Heart right ventricle (tissue), 16 donors: Measurements from ENCODE around the gene NPC1L1. TPM values are rescaled to one million over a fixed set of nuclear protein-coding genes. Genes with fewer than 3 reads are reported as not detected.

Experiments used
- ATAC-seq, 8 donors: fragments of 200-7000 bp; cut with Tn5 transposase; one replicate each; pipeline ENCODE4 v1.9.1; 2020; ENCODE audit warnings: mild to moderate bottlenecking in 8 of 8, moderate library complexity in 8 of 8, moderate number of reproducible peaks in 1 of 8
- DNase-seq, 2 donors: peaks; one replicate each; pipeline ENCODE4 v3.0.0-alpha.2; 2020
- H3K27ac ChIP-seq, 10 donors: fragments of 200-600 bp; sonication (generic) in 2 of 10; one replicate each; pipeline versions ENCODE4 v1.5.0 to v1.8.0; 2020 to 2022; ENCODE audit warnings: mild to moderate bottlenecking in 3 of 10
- H3K27me3 ChIP-seq, 7 donors: fragments of 200-600 bp; one replicate each; pipeline ENCODE4 v1.8.0; 2021 to 2022; ENCODE audit warnings: mild to moderate bottlenecking in 2 of 7
- H3K36me3 ChIP-seq, 9 donors: fragments of 200-600 bp; sonication (generic) in 1 of 9; one replicate each; pipeline versions ENCODE4 v1.5.0 to v1.8.0; 2020 to 2022; ENCODE audit warnings: mild to moderate bottlenecking in 2 of 9
- H3K4me1 ChIP-seq, 9 donors: fragments of 200-600 bp; sonication (generic) in 1 of 9; one replicate each; pipeline versions ENCODE4 v1.5.0 to v1.8.0; 2020 to 2022; ENCODE audit warnings: mild to moderate bottlenecking in 4 of 9
- H3K4me3 ChIP-seq, 10 donors: fragments of 200-600 bp; sonication (generic) in 2 of 10; one replicate each; pipeline versions ENCODE4 v1.5.0 to v1.8.0; 2020 to 2022; ENCODE audit warnings: mild to moderate bottlenecking in 7 of 10, moderate library complexity in 2 of 10
- H3K9me3 ChIP-seq, 11 donors: fragments of 200-600 bp in 10 of 11; sonication (generic) in 2 of 11; one replicate each; pipeline versions ENCODE4 v1.5.0 to v1.8.0; 2013 to 2022; ENCODE audit warnings: mild to moderate bottlenecking in 2 of 11, control low read depth in 1 of 11, moderate library complexity in 1 of 11
- CTCF ChIP-seq, 9 donors: fragments of 200-600 bp; sonication (generic) in 2 of 9; IDR thresholded peaks; one replicate each; pipeline versions ENCODE4 v1.5.0 to v1.8.0; 2021 to 2022; ENCODE audit warnings: antibody characterized with exemption in 9 of 9, mild to moderate bottlenecking in 5 of 9, moderate library complexity in 1 of 9
- WGBS, 2 donors: extraction: QIAGEN DNeasy Blood & Tissue Kit; methylation state at CpG; one replicate each; pipeline ENCODE4 v1.1.7; 2013; ENCODE audit warnings: inconsistent platforms in 1 of 2; 5-methylcytosine and 5-hydroxymethylcytosine counted together
- intact Hi-C, 10 donors: fragments of 100-400 bp; cut with DNase I; formaldehyde crosslinking; loops; one replicate each; pipeline versions ENCODE4 v1.11.1 to v1.14.2; 2022
- polyA plus RNA-seq, 2 donors: library from polyadenylated mRNA; stranded (reverse); fragments of 200-250 nt; gene quantifications; one replicate each; pipeline ENCODE4 v1.2.3, GENCODE V29; 2013
- total RNA-seq, 10 donors: library from RNA; stranded (reverse); fragmentation: NEBNext Ultra II Directional in 3 of 10; extraction: Animal tissue kit (Norgen Biotek cat#: 25700) in 3 of 10; gene quantifications; one replicate each; pipeline versions ENCODE4 v1.2.1 to v1.2.4, GENCODE V29; 2021 to 2023
- donor health status: Arrhythmogenic right ventricular cardiomyopathy.
- donor health status: ischemic (EF 13 %, LVEDD 7.1; RV severe dilation, severe dysfunction).
- donor health status: healthy with polysubstance abuse.
- donor health status: DM: no; HTN: yes; CAD: no.
- donor health status: DM: no; HTN: no; CAD: no.
- donor health status: ischemic (EF 25% LVEDD 6.9; RV normal size, moderate dysfunction).
- donor health status: ischemic (EF 25% LVEDD 5.7; RV mildly dilated, moderate dysfunction).
- donor health status: healthy.
- donor health status: DM: yes; HTN: yes; CAD: no.
- donor health status: Ischemic cardiomyopathy.
- donor health status: ischemic (EF 35%, LVEDD 5.7; RV mildly dilated, moderate dysfunction).
- donor health status: nonischemic (EF 11% LVEDD 7.7; RV severe dilation, severe dysfunction).
- donor health status: DM: yes; HTN: yes; CAD: no.
- donor health status: PGD.
- donor health status: ischemic (EF 29% LVEDD 5.4; RV normal size, mild dysfunction).
- donor health status: nonischemic (EF 23%, LVEDD 6.1; RV moderate dilation, normal function).

NPC1L1 gene
- total and polyA plus RNA-seq, 12 donors: under 0.01 to 0.29 (median 0.12) TPM; not detected in 1

GRCh38 chr7:44566680-44567079 is 25.6 kb upstream of the NPC1L1 start:
- TF ChIP-seq CTCF (IDR thresholded peaks at IDR 0.05): no peak
- peaks cover 0 to 14% (median 0%) of the 10 kb centered on the region in 9 donors for H3K4me1 ChIP-seq
- no peak for DNase-seq
- ATAC-seq: no peak
- H3K27ac ChIP-seq: no peak overlapping the region
- no peak overlapping the region for H3K4me3 ChIP-seq
- 93 to 98% methylated on average over 5 of the region's 5 CpGs for WGBS, 2 donors
- H3K36me3 ChIP-seq: peaks cover 0 to 88% (median 66%) of the 10 kb centered on the region in 9 donors
- intact Hi-C loops: loop anchor here in 8 of 10 donors (5.0 to 10.0 kb wide), 5 partner anchors 82 to 332 kb away; no protein-coding TSS in a partner anchor
- H3K9me3 ChIP-seq: no peaks in the 10 kb centered on the region
- H3K27me3 ChIP-seq: no peaks in the 10 kb centered on the region

- Histone ChIP-seq H3K27ac (peak overlapping the region in 6 of 10 donors; percentile 1 to 53 (median 20)), H3K27me3 (no peaks in the 10 kb centered on the region), H3K36me3 (peaks cover 0 to 81% (median 59%) of the 10 kb centered on the region in 9 donors), H3K4me3 (no peak overlapping the region), H3K4me1 (peaks cover 0 to 14% (median 0%) of the 10 kb centered on the region in 9 donors), H3K9me3 (no peaks in the 10 kb centered on the region)
- TF ChIP-seq CTCF (IDR thresholded peaks at IDR 0.05): peak in 2 of 9 donors; percentile 13 to 33
- peak; percentile 6 to 40 (median 28) for ATAC-seq
- no peak for DNase-seq
- intact Hi-C loops: loop anchor here in 9 of 10 donors (2.0 to 10.0 kb wide), 6 partner anchors 81 to 331 kb away; no protein-coding TSS in a partner anchor
- 65 to 67% methylated on average over 16 of the region's 16 CpGs for WGBS, 2 donors
Measured at GRCh38 chr7:44565795-44566559, 24.8 kb upstream of the NPC1L1 start.

- Histone ChIP-seq H3K4me3 (no peak overlapping the region), H3K9me3 (no peaks in the 10 kb centered on the region), H3K36me3 (peaks cover 0 to 73% (median 52%) of the 10 kb centered on the region in 9 donors), H3K4me1 (peaks cover 0 to 14% (median 0%) of the 10 kb centered on the region in 9 donors), H3K27me3 (no peaks in the 10 kb centered on the region), H3K27ac (peak overlapping the region in 5 of 10 donors; percentile 1 to 53 (median 15))
- 56 to 62% methylated on average over 13 of the region's 13 CpGs for WGBS, 2 donors
- ATAC-seq: peak; percentile 74 to 92 (median 88)
- DNase-seq: peak; percentile 44 to 72
- TF ChIP-seq CTCF (IDR thresholded peaks at IDR 0.05): peak; percentile 91 to 100 (median 97)
- intact Hi-C loops: loop anchor here in 9 of 10 donors (2.0 to 10.0 kb wide), 6 partner anchors 80 to 330 kb away; no protein-coding TSS in a partner anchor
Measured at GRCh38 chr7:44565097-44565794, 24.1 kb upstream of the NPC1L1 start.

- no peak for TF ChIP-seq CTCF (IDR thresholded peaks at IDR 0.05)
- H3K9me3 ChIP-seq: no peaks in the 10 kb centered on the region
- H3K4me1 ChIP-seq: peaks cover 0 to 14% (median 0%) of the 10 kb centered on the region in 9 donors
- ATAC-seq: peak in 1 of 8 donors; percentile 8
- H3K27me3 ChIP-seq: no peaks in the 10 kb centered on the region
- peaks cover 0 to 67% (median 47%) of the 10 kb centered on the region in 9 donors for H3K36me3 ChIP-seq
- intact Hi-C loops: loop anchor here (2.0 to 10.0 kb wide), 7 partner anchors 80 to 330 kb away; no protein-coding TSS in a partner anchor
- no peak for DNase-seq
- WGBS, 2 donors: 61 to 67% methylated on average over 2 of the region's 2 CpGs
- H3K4me3 ChIP-seq: no peak overlapping the region
- H3K27ac ChIP-seq: no peak overlapping the region
Measured at GRCh38 chr7:44564606-44565005, 23.5 kb upstream of the NPC1L1 start.
